GM12891 (cell line): ENCODE measurements around the gene MYLK.

ENCODE experiments used
- PAX5 ChIP-seq: IDR thresholded peaks from 2 replicates; pipeline ENCODE4 v1.6.1; 2011; ENCODE audit warnings: low read length, moderate library complexity, mild to moderate bottlenecking; ENCODE audit not compliant: insufficient read depth, severe bottlenecking
- POLR2A ChIP-seq: IDR thresholded peaks from 2 replicates; pipeline ENCODE4 v1.6.1; 2011; ENCODE audit warnings: low read depth, low read length, control low read depth
- POLR2AphosphoS5 ChIP-seq: IDR thresholded peaks from 2 replicates; pipeline ENCODE4 v1.6.1; 2011; ENCODE audit warnings: low read depth, low read length, control low read depth
- POU2F2 ChIP-seq: IDR thresholded peaks from 2 replicates; pipeline ENCODE4 v1.6.1; 2011; ENCODE audit warnings: low read depth, mild to moderate bottlenecking, control low read depth, low read length, moderate library complexity
- SPI1 ChIP-seq: IDR thresholded peaks from 2 replicates; pipeline ENCODE4 v1.6.1; 2011; ENCODE audit warnings: low read depth, low read length, control low read depth
- TAF1 ChIP-seq: IDR thresholded peaks from 2 replicates; pipeline ENCODE4 v1.6.1; 2011; ENCODE audit warnings: low read depth, low read length, control low read depth

- no peak for TF ChIP-seq POLR2A
- TF ChIP-seq POLR2AphosphoS5, result no peak
- no peak for TF ChIP-seq SPI1
- TF ChIP-seq TAF1, result no peak
- TF ChIP-seq POU2F2, result no peak
- no peak for TF ChIP-seq PAX5
Measured at GRCh38 chr3:123667784-123668183, 216.3 kb downstream of the MYLK start.
